GM10248 (cell line): Measurements from ENCODE around the gene THAP11.

Source experiments
- CTCF ChIA-PET: fragments of 300-600 bp; sonication (Branson Sonifier 250); formaldehyde crosslinking; extraction: SDS; loops from one replicate; lab custom pipeline; 2021; ENCODE audit warnings: antibody characterized with exemption; lab: Yijun Ruan, JAX
- POLR2A ChIA-PET: fragments of 350-650 bp; sonication (Branson Sonifier 250); formaldehyde crosslinking; extraction: SDS; loops from one replicate; lab custom pipeline; 2020; ENCODE audit warnings: antibody characterized with exemption; lab: Yijun Ruan, JAX
- DNase-seq: peaks from one replicate; pipeline ENCODE4 v3.0.0; 2012; ENCODE audit errors: extremely low spot score
- CTCF ChIP-seq: IDR thresholded peaks from 2 replicates; pipeline ENCODE4 v1.5.1; 2012; ENCODE audit warnings: mild to moderate bottlenecking, low read depth; ENCODE audit errors: extremely low read depth, missing control alignments, control extremely low read depth

The THAP11 gene

GRCh38 chr16:67846320-67847063 is 4.4 kb downstream of the THAP11 start, which contains the start of gene NUTF2:
Gene NUTF2 (plus strand): TSS chr16:67846933. CDS start chr16:67865131, 18,198 bp downstream.
- POLR2A ChIA-PET: interaction anchor here (0.5 to 0.7 kb wide), 4 partner anchors 11 to 92 kb away, joined by 3 to 4 read pairs (median 3); no protein-coding TSS in a partner anchor
- CTCF ChIA-PET: interaction anchor here (0.8 to 2.0 kb wide), 6 partner anchors 9 to 40 kb away, joined by 3 to 5 read pairs (median 4); partner anchors contain the start of genes RANBP10 and TSNAXIP1
- no peak for TF ChIP-seq CTCF
- DNase-seq: peak; percentile 95

DNA sequence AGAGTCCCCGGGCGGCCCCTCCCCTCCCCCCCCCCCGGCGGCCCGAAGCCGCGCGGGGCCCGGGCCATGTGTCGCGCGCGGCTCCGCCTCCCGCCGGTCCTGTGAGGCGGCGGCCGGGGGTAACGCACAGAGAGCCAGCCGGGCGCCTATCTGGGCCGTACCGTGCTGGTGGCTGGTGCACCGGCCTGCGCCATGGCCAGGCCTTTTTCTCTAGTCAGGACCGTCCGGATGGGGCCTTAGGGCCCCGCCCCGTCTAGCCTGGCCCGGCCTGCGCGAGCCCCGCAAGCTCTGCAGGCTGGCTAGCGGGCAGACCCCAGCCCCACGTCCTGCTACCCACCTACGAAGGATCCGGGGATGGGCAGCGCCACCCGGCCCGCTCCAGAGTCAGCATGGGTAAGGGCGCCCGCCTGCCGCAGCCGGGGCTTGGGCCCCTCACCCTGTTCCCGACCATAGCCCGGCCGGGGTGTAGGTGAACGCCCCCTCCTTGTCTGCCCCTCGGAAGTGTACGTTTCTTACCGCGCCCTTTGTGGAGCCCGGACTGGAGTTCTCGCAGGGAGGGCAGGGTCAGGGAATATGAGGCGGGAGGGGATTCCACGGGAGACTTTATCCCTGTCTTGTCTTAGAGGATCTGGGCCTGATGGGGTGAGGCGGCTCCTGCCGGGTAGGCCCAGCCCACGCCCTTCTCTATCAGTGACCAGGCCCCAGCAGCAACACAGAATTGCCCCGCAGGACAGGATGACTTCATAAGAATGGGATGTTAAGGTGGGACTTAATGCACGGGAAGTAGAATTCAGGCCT is 5.1 kb downstream of the THAP11 start, which contains the start of gene CENPT:
Gene CENPT, minus strand, starts transcription at position 630 of the 798 bp plus-strand sequence. CDS start 13,834 bp downstream, outside the sequence.
- ChIA-PET POLR2A (no interaction called here), CTCF (interaction anchor here (1.7 to 2.2 kb wide), 2 partner anchors 16 to 31 kb away, joined by 5 to 10 read pairs (median 5); no protein-coding TSS in a partner anchor)
- TF ChIP-seq CTCF: no peak
- peak; percentile 80 for DNase-seq

DNA sequence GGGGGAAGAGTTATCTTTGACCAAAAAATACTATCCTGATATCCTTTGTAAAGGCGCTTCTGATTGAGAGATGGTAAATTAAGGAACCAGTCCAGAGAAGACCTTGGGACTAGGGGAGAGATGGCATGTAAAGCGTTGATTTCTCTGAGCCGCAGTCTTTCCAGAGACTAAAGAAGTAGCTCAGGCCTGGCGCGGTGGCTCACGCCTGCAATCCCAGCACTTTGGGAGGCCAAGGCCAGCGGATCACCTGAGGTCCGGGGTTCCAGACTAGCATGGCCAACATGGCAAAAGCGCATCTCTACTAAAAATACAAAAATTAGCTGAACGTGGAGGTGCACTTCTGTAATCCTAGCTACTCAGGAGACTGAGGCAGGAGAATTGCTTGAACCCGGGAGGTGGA is 6.0 kb downstream of the THAP11 start:
- DNase-seq: no peak
- ChIA-PET POLR2A (no interaction called here), CTCF (interaction anchor here (0.6 to 2.2 kb wide), 7 partner anchors 20 to 328 kb away, joined by 3 to 10 read pairs (median 3); no protein-coding TSS in a partner anchor)
- TF ChIP-seq CTCF: no peak

DNA sequence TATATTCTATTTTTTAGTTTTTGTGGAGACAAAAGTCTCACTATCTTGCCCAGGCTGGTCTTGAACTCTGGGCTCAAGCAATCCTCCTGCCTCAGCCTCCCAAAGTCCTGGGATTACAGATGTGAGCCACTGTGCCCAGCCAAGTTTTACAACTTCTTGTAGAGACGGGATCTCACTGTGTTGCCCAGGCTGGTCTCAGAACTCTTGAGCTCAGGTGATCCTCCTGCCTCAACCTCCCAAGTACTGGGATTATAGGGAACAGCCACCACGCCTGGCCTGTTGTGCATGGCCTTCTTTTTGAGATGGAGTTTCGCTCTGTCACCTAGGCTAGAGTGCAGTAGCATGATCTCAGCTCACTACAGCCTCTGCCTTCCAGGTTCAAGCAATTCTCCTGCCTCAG is 11.6 kb downstream of the THAP11 start:
- DNase-seq: no peak
- ChIA-PET POLR2A (no interaction called here), CTCF (interaction anchor here (1.0 to 1.9 kb wide), 2 partner anchors 14 to 30 kb away, joined by 4 to 5 read pairs; no protein-coding TSS in a partner anchor)
- TF ChIP-seq CTCF: no peak

DNA sequence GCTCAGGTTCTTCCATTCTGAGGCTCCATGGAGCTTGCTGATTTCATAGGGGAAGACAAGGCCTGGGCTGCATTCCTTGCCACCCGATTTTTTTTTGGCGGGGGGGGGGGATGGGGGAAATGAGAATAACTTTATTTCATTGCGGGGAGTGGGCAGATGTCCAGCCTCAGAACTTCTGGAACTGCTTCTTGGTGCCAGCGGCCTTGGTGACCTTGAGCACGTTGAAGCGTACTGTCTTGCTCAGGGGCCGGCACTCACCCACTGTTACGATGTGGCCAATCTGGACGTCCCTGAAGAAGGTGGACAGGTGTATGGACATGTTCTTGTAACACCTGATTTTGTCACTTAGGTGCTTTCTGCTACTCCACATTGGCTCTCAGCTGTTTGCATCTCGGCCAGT is 13.7 kb downstream of the THAP11 start:
- no peak for TF ChIP-seq CTCF
- DNase-seq: no peak
- ChIA-PET POLR2A (no interaction called here), CTCF (interaction anchor here (1.0 to 1.6 kb wide), 4 partner anchors 16 to 335 kb away, joined by 3 to 5 read pairs (median 3); no protein-coding TSS in a partner anchor)
